HepG2 (cell line): ENCODE data around the gene BPIFB2. TPM values are rescaled to one million over a fixed set of nuclear protein-coding genes. Genes with fewer than 3 reads are reported as not detected.
A peak's percentile ranks its signal among the peaks of the same experiment; 100 is the strongest.

Source experiments
- ATAC-seq: fragments of 200-7000 bp; cut with Tn5 transposase; 3 replicates; pipeline ENCODE4 v1.9.1; 2020; ENCODE audit warnings: mild to moderate bottlenecking, moderate library complexity
- BruUV-seq: library from RNA; stranded (reverse); fragments of 400-500 nt; replicated peaks from 2 replicates; lab custom pipeline; 2021; lab: Mats Ljungman, UMichigan
- CTCF ChIA-PET: fragments of 300-600 bp; formaldehyde crosslinking; extraction: SDS; loops from one replicate; lab custom pipeline; 2021; ENCODE audit warnings: low total read pairs, inconsistent platforms, low intra/inter-chr PET ratio; lab: Yijun Ruan, JAX
- POLR2A ChIA-PET: fragments of 350-600 bp; sonication (Branson Sonifier 250); formaldehyde crosslinking; loops from one replicate; lab custom pipeline; 2020; ENCODE audit warnings: antibody characterized with exemption, inconsistent platforms; lab: Yijun Ruan, JAX
- DNase-seq: peaks from one replicate; pipeline ENCODE4 v3.0.0-alpha.2; 2015; ENCODE audit warnings: low spot score
- FAIRE-seq: peaks from 3 replicates; lab custom pipeline; 2011; peaks lifted over from hg19 to GRCh38; lab: Jason Lieb, UNC
- H2AFZ ChIP-seq: one replicate; pipeline ENCODE4 v1.6.1; 2011; ENCODE audit warnings: low read length, inconsistent platforms
- H3K27ac ChIP-seq: fragments of 300-600 bp; 3 replicates; pipeline ENCODE4 v1.8.0; 2011; ENCODE audit warnings: mixed run types, mild to moderate bottlenecking, mixed read lengths, low read length, inconsistent platforms; ENCODE audit not compliant: insufficient read depth; ENCODE audit errors: extremely low read length
- H3K27me3 ChIP-seq, 2 experiments: fragments of 200-600 bp in 1 of 2; 2 replicates in 1 of 2; 3 replicates in 1 of 2; pipeline versions ENCODE4 v1.6.0 to v1.8.0; 2011; ENCODE audit warnings: low read length in 2 of 2, mild to moderate bottlenecking in 2 of 2, moderate library complexity in 2 of 2, inconsistent platforms in 1 of 2; ENCODE audit not compliant: insufficient read depth in 2 of 2, control insufficient read depth in 1 of 2
- H3K36me3 ChIP-seq, 2 experiments: fragments of 200-600 bp in 1 of 2; replicated peaks in 1 of 2; 2 replicates in 1 of 2; 3 replicates in 1 of 2; pipeline versions ENCODE4 v1.5.1 to v1.8.0; 2011; ENCODE audit warnings: low read length in 2 of 2, inconsistent platforms in 1 of 2; ENCODE audit not compliant: insufficient read depth in 2 of 2, control insufficient read depth in 1 of 2
- H3K4me1 ChIP-seq: 2 replicates; pipeline ENCODE4 v1.5.1; 2012; ENCODE audit warnings: low read length, inconsistent platforms; ENCODE audit not compliant: insufficient read depth
- H3K4me2 ChIP-seq: 2 replicates; pipeline ENCODE4 v1.6.0; 2011; ENCODE audit warnings: low read depth, low read length, inconsistent platforms
- H3K4me3 ChIP-seq, 3 experiments: fragments of 200-600 bp in 1 of 3; sonication (generic), shearing (Covaris generic) in 1 of 3; replicated peaks in 1 of 3; 2 replicates each; pipeline ENCODE4 v1.5.1; 2011 to 2016; ENCODE audit warnings: low read length in 3 of 3, inconsistent platforms in 2 of 3, low read depth in 2 of 3, mild to moderate bottlenecking in 2 of 3, control low read depth in 1 of 3, mixed read lengths in 1 of 3; ENCODE audit not compliant: insufficient read depth in 1 of 3
- H3K79me2 ChIP-seq: one replicate; pipeline ENCODE4 v1.6.1; 2011; ENCODE audit warnings: low read length, inconsistent platforms; ENCODE audit not compliant: insufficient read depth
- H3K9ac ChIP-seq: 2 replicates; pipeline ENCODE4 v1.6.0; 2011; ENCODE audit warnings: mild to moderate bottlenecking, low read depth, low read length, inconsistent platforms; ENCODE audit not compliant: insufficient read depth
- H3K9me3 ChIP-seq: 2 replicates; pipeline ENCODE4 v1.5.1; 2012; ENCODE audit warnings: mild to moderate bottlenecking, low read length
- H4K20me1 ChIP-seq: 2 replicates; pipeline ENCODE4 v1.6.0; 2011; ENCODE audit warnings: inconsistent platforms, mild to moderate bottlenecking, low read length, moderate library complexity; ENCODE audit not compliant: insufficient read depth
- ASH2L ChIP-seq: fragments of 300-600, 200-600 bp; sonication (generic); IDR thresholded peaks from 2 replicates; pipeline ENCODE4 v1.7.0; 2017; ENCODE audit warnings: low read depth, mild to moderate bottlenecking, moderate library complexity, mixed read lengths, low read length; ENCODE audit not compliant: insufficient read length
- FOXK1 ChIP-seq: sonication (generic); formaldehyde crosslinking; IDR thresholded peaks from 2 replicates; pipeline ENCODE4 v1.4.0; 2020; ENCODE audit warnings: low read depth, missing genetic modification reagents, borderline replicate concordance
- RARA ChIP-seq: IDR thresholded peaks from 2 replicates; pipeline ENCODE4 v1.6.1; 2016; ENCODE audit warnings: missing genetic modification reagents, missing compliant biosample characterization
- SOX13 ChIP-seq, 3 experiments: fragments of 450-650 bp in 1 of 3; sonication (generic) in 1 of 3; formaldehyde crosslinking in 1 of 3; IDR thresholded peaks in 2 of 3; conservative IDR thresholded peaks in 1 of 3; 2 replicates each; pipeline versions ENCODE4 v1.5.0 to v1.6.1; 2016 to 2020; ENCODE audit warnings: antibody characterized with exemption in 1 of 3, mild to moderate bottlenecking in 1 of 3, missing compliant biosample characterization in 1 of 3, missing genetic modification reagents in 1 of 3, moderate library complexity in 1 of 3
- THAP11 ChIP-seq: IDR thresholded peaks from 2 replicates; pipeline ENCODE4 v1.6.1; 2016; ENCODE audit warnings: missing biosample characterization, missing genetic modification reagents
- ZBTB7B ChIP-seq: sonication (generic); formaldehyde crosslinking; IDR thresholded peaks from 2 replicates; pipeline ENCODE4 v1.4.0; 2020; ENCODE audit warnings: missing genetic modification reagents
- ZNF12 ChIP-seq: sonication (generic); formaldehyde crosslinking; IDR thresholded peaks from 2 replicates; pipeline ENCODE4 v1.5.0; 2020; ENCODE audit warnings: missing genetic modification reagents
- ZNF274 ChIP-seq: sonication (generic); formaldehyde crosslinking; IDR thresholded peaks from 2 replicates; pipeline ENCODE4 v1.5.1; 2020; ENCODE audit warnings: mild to moderate bottlenecking, missing genetic modification reagents
- ZNF296 ChIP-seq: sonication (generic); formaldehyde crosslinking; conservative IDR thresholded peaks from 2 replicates; pipeline ENCODE4 v1.5.0; 2020; ENCODE audit warnings: mild to moderate bottlenecking, missing genetic modification reagents
- ZNF577 ChIP-seq: sonication (generic); formaldehyde crosslinking; IDR thresholded peaks from 2 replicates; pipeline ENCODE4 v1.4.0; 2020; ENCODE audit warnings: mild to moderate bottlenecking, low read depth, missing genetic modification reagents, borderline replicate concordance
- WGBS: methylation state at CpG from one replicate; pipeline ENCODE4 v1.1.6; 2017; ENCODE audit warnings: low lambda C conversion rate; 5-methylcytosine and 5-hydroxymethylcytosine counted together
- in situ Hi-C: cut with HindIII; loops from 2 replicates; pipeline ENCODE4 v1.10.0; 2017; ENCODE audit warnings: low pct_unique_long_range_greater_than_20kb; ENCODE audit not compliant: extremely low pct_ligation_motif_present
- intact Hi-C: fragments of 100-400 bp; cut with micrococcal nuclease; formaldehyde crosslinking; loops from one replicate; pipeline ENCODE4 v1.10.0; 2022; ENCODE audit not compliant: unreplicated experiment
- polyA plus RNA-seq, 8 experiments: library from polyadenylated mRNA; depleted of rRNA in 3 of 8; stranded (reverse) in 7 of 8; unstranded in 1 of 8; fragments of >200 nt; fragmentation: Illumina TruSeq in 4 of 8; extraction: Trizol in 4 of 8; gene quantifications; 2 replicates each; pipeline versions ENCODE4 v1.2.1 to v1.2.3, GENCODE V29; 2011 to 2016; ENCODE audit warnings: low read depth in 4 of 8, missing spikeins in 1 of 8, mixed read lengths in 1 of 8; ENCODE audit not compliant: insufficient read depth in 1 of 8
- total RNA-seq, 5 experiments: library from RNA; depleted of rRNA; stranded (reverse); fragments of >200 nt; fragmentation: Illumina TruSeq; extraction: Trizol; gene quantifications; 2 replicates each; pipeline ENCODE4 v1.2.3, GENCODE V29; 2016; ENCODE audit warnings: low read depth in 1 of 5
- TF ChIP-seq, protein P1 (sequence below): sonication (generic); formaldehyde crosslinking; IDR thresholded peaks from 2 replicates; pipeline ENCODE4 v1.4.0; 2020; ENCODE audit warnings: missing genetic modification reagents, mild to moderate bottlenecking, borderline replicate concordance
- TF ChIP-seq, protein P2 (sequence below): sonication (generic); formaldehyde crosslinking; IDR thresholded peaks from 2 replicates; pipeline ENCODE4 v1.5.0; 2020; ENCODE audit warnings: missing genetic modification reagents
- TF ChIP-seq, protein P3 (sequence below): sonication (generic); formaldehyde crosslinking; IDR thresholded peaks from 2 replicates; pipeline ENCODE4 v1.4.0; 2020; ENCODE audit warnings: mild to moderate bottlenecking, low read depth, missing genetic modification reagents
- TF ChIP-seq, protein P4 (sequence below): sonication (generic); formaldehyde crosslinking; IDR thresholded peaks from 2 replicates; pipeline ENCODE4 v1.5.0; 2020; ENCODE audit warnings: missing genetic modification reagents, mild to moderate bottlenecking, borderline replicate concordance

Gene BPIFB2
- total and polyA plus RNA-seq, 2 of the 13 experiments (the other 11 are each of a cell fraction or from before 2014, with no cell fraction given): 54.5 to 902 TPM

DNA sequence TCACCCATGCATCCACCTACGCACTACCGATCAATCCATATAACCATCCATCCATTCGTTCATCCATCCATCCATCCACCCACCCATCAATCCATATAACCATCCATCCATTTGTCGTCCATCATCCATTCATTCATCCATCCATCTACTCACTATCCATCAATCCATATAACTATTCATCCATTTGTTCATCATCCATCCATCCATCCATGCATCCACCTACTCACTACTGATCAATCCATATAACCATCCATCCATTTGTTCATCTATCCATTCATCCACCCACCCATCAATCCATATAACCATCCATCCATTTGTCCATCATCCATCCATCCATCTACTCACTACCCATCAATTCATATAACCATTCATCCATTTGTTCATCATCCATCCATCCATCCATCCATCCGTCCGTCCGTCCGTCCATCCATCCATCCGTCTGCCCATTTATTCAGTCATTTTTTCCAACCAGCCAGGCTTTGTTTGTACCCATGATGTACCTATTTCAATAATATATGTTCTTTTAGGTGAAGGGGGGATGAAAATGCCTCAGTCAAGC lies 17.9 kb downstream of the BPIFB2 start (continued):
- TF ChIP-seq, protein P1, sequence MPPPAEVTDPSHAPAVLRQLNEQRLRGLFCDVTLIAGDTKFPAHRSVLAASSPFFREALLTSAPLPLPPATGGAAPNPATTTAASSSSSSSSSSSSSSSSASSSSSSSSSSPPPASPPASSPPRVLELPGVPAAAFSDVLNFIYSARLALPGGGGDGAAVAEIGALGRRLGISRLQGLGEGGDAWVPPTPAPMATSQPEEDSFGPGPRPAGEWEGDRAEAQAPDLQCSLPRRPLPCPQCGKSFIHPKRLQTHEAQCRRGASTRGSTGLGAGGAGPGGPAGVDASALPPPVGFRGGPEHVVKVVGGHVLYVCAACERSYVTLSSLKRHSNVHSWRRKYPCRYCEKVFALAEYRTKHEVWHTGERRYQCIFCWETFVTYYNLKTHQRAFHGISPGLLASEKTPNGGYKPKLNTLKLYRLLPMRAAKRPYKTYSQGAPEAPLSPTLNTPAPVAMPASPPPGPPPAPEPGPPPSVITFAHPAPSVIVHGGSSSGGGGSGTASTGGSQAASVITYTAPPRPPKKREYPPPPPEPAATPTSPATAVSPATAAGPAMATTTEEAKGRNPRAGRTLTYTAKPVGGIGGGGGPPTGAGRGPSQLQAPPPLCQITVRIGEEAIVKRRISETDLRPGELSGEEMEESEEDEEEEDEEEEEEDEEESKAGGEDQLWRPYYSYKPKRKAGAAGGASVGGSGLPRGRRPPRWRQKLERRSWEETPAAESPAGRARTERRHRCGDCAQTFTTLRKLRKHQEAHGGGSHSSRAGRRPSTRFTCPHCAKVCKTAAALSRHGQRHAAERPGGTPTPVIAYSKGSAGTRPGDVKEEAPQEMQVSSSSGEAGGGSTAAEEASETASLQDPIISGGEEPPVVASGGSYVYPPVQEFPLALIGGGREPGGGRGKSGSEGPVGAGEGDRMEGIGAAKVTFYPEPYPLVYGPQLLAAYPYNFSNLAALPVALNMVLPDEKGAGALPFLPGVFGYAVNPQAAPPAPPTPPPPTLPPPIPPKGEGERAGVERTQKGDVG: no peak
- TF ChIP-seq THAP11 (no peak), ASH2L (no peak), ZBTB7B (CRISPR knock-in tag) (no peak), FOXK1 (CRISPR knock-in tag) (no peak), SOX13 (IDR thresholded peaks at IDR 0.05) (no peak), SOX13 (CRISPR knock-in tag; conservative IDR thresholded peaks at IDR 0.05 in 1 of 2, IDR thresholded peaks at IDR 0.05 in 1 of 2) (no peak)
- TF ChIP-seq, all 625 proteins: peak for 36

DNA sequence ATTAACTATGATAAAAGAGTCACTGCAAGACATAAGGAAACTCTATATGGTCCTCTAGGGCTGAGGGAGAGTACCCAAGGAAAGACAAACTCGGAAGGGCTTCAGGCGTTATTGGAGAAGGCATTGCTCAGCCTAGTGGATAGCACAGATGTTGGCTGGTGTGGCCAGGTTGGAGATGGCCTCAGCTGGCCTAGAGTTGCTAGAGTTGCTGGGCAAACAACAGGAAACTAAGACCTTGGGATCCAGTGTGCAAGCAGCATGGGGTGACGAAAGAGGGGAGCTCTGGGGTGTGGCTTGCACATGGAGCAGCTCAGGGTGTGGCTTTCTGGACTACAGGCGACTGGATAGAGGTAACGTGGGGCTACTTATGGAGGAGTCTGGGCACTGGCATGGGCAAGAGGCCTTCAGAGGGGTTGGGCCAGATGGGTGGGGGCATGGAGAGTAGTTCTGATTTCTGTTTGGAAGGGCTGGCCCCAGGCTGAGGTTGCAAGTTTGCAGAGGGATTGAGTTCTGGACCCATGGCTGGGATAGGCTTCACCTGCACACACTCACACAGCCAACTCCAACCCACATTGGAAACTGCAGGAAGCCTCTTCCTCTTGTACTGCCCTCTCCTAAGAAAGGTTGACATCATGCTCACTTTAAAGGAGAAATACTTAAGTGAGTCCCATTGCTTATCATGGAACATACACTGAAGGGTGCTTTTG lies 18.7 kb downstream of the BPIFB2 start:
- ChIA-PET POLR2A (interaction anchor here (1.3 to 1.7 kb wide), 2 partner anchors 19 to 26 kb away, joined by 3 to 5 read pairs; no protein-coding TSS in a partner anchor), CTCF (no interaction called here)
- no TSS peak for BruUV-seq
- H3K27me3 ChIP-seq: peaks cover 0 to 19% of the 10 kb centered on the region in 2 experiments; a peak in 2 of 5 replicates
- peaks cover 4 to 19% of the 10 kb centered on the region in 2 experiments; a peak in 4 of 5 replicates for H3K36me3 ChIP-seq
- no peak for FAIRE-seq
- H3K4me2 ChIP-seq: no peak overlapping the region
- peak; percentile 20 for ATAC-seq
- DNase-seq: peak; percentile 46
- no peak overlapping the region for H3K4me3 ChIP-seq
- H3K79me2 ChIP-seq: no peaks in the 10 kb centered on the region
- intact Hi-C loops: loop anchor here (1.0 kb wide), 1 partner anchor 19 kb away; the partner anchor contains the start of gene BPIFB2
- H3K9me3 ChIP-seq: no peaks in the 10 kb centered on the region
- peaks cover 20% of the 10 kb centered on the region for H3K4me1 ChIP-seq
- H4K20me1 ChIP-seq: peaks cover 22% of the 10 kb centered on the region; the same call in 1 of the 2 replicates
- H3K9ac ChIP-seq: no peak overlapping the region
- H3K27ac ChIP-seq: no peak overlapping the region
- no peak overlapping the region for H2AFZ ChIP-seq
- in situ Hi-C loops: no loop called here
- WGBS: 26% methylated on average over 5 of the region's 5 CpGs
- TF ChIP-seq ZNF296 (CRISPR knock-in tag) (no peak), ZNF12 (CRISPR knock-in tag) (no peak), ZNF274 (CRISPR knock-in tag) (no peak), ZNF577 (CRISPR knock-in tag) (no peak), RARA (CRISPR knock-in tag) (0 out of 2 replicates have a peak, but pooled peaks have one; percentile 12)
- TF ChIP-seq, protein P2, sequence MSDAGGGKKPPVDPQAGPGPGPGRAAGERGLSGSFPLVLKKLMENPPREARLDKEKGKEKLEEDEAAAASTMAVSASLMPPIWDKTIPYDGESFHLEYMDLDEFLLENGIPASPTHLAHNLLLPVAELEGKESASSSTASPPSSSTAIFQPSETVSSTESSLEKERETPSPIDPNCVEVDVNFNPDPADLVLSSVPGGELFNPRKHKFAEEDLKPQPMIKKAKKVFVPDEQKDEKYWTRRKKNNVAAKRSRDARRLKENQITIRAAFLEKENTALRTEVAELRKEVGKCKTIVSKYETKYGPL (CRISPR knock-in tag): no peak
- TF ChIP-seq, protein P3, sequence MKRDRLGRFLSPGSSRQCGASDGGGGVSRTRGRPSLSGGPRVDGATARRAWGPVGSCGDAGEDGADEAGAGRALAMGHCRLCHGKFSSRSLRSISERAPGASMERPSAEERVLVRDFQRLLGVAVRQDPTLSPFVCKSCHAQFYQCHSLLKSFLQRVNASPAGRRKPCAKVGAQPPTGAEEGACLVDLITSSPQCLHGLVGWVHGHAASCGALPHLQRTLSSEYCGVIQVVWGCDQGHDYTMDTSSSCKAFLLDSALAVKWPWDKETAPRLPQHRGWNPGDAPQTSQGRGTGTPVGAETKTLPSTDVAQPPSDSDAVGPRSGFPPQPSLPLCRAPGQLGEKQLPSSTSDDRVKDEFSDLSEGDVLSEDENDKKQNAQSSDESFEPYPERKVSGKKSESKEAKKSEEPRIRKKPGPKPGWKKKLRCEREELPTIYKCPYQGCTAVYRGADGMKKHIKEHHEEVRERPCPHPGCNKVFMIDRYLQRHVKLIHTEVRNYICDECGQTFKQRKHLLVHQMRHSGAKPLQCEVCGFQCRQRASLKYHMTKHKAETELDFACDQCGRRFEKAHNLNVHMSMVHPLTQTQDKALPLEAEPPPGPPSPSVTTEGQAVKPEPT (CRISPR knock-in tag): peak; percentile 29; the same call in 1 of the 2 replicates
- TF ChIP-seq, protein P4, sequence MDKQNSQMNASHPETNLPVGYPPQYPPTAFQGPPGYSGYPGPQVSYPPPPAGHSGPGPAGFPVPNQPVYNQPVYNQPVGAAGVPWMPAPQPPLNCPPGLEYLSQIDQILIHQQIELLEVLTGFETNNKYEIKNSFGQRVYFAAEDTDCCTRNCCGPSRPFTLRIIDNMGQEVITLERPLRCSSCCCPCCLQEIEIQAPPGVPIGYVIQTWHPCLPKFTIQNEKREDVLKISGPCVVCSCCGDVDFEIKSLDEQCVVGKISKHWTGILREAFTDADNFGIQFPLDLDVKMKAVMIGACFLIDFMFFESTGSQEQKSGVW (CRISPR knock-in tag): no peak
